NCI-H1417 (cell line): ENCODE data around the gene DNMT3B.
A peak's percentile ranks its signal among the peaks of the same experiment; 100 is the strongest.
"Not testable (repeated sequence)": the region's sequence is repeated elsewhere in the genome, so short reads cannot be mapped to it uniquely, and the experiment has no call there.

ENCODE experiments used
- DNase-seq, 3 experiments: peaks; one replicate each; lab custom pipeline; 2025; lab: John Stamatoyannopoulos, UW

Gene DNMT3B

GRCh38 chr20:32792316-32792715 is 30.1 kb downstream of the DNMT3B start:
- no peak for DNase-seq

GRCh38 chr20:32792731-32793458 is 30.7 kb downstream of the DNMT3B start:
- DNase-seq: no peak

- no peak for DNase-seq
Measured at GRCh38 chr20:32796383-32796948, 34.3 kb downstream of the DNMT3B start.

- no peak for DNase-seq
Measured at GRCh38 chr20:32796981-32797451, 34.8 kb downstream of the DNMT3B start.

GRCh38 chr20:32797571-32797970 is 35.4 kb downstream of the DNMT3B start:
- not testable (repeated sequence) for DNase-seq

GRCh38 chr20:32798046-32798981 is 36.1 kb downstream of the DNMT3B start:
- DNase-seq: no peak

GRCh38 chr20:32803092-32803491 is 40.9 kb downstream of the DNMT3B start:
- no peak for DNase-seq

- DNase-seq: no peak
Measured at GRCh38 chr20:32804022-32804715, 42.0 kb downstream of the DNMT3B start.

GRCh38 chr20:32804817-32805216 is 42.6 kb downstream of the DNMT3B start:
- DNase-seq: no peak

- DNase-seq: no peak
Measured at GRCh38 chr20:32805721-32806120, 43.5 kb downstream of the DNMT3B start.

GRCh38 chr20:32806356-32806755 is 44.2 kb downstream of the DNMT3B start:
- no peak for DNase-seq

- DNase-seq: peak in 1 of 3 experiments; percentile 43
Measured at GRCh38 chr20:32807706-32808105, 45.5 kb downstream of the DNMT3B start.

GRCh38 chr20:32808438-32808837 is 46.3 kb downstream of the DNMT3B start:
- no peak for DNase-seq

- no peak for DNase-seq
Measured at GRCh38 chr20:32809907-32810306, 47.7 kb downstream of the DNMT3B start.

GRCh38 chr20:32810941-32811340 is 48.8 kb downstream of the DNMT3B start:
- peak in 1 of 3 experiments; percentile 18 for DNase-seq

- DNase-seq: no peak
Measured at GRCh38 chr20:32811886-32812285, 49.7 kb downstream of the DNMT3B start.

- DNase-seq: peak; percentile 68 to 96 (median 90)
Measured at GRCh38 chr20:32819992-32820697, 58.0 kb downstream of the DNMT3B start.

GRCh38 chr20:32820698-32821377 is 58.7 kb downstream of the DNMT3B start:
- no peak for DNase-seq

GRCh38 chr20:32822225-32822624 is 60.0 kb downstream of the DNMT3B start:
- DNase-seq: no peak

- no peak for DNase-seq
Measured at GRCh38 chr20:32823078-32823477, 60.9 kb downstream of the DNMT3B start.
